MM.1S (cell line): ENCODE results near the gene WNT4.

Experiments
- EZH2 ChIP-seq: fragments of 300-600 bp; sonication (generic); optimal IDR thresholded peaks from 2 replicates; pipeline ENCODE3; 2017; ENCODE audit warnings: low read depth, mild to moderate bottlenecking, antibody characterized with exemption, low read length, mixed read lengths
- EZH2phosphoT487 ChIP-seq: fragments of 300-600 bp; sonication (generic); IDR thresholded peaks from 2 replicates; pipeline ENCODE4 v1.6.1; 2018; ENCODE audit warnings: antibody characterized with exemption, low read length
- TF ChIP-seq, protein P1 (sequence below): fragments of 300-600 bp; sonication (generic); IDR thresholded peaks from 2 replicates; pipeline ENCODE4 v1.5.1; 2016; ENCODE audit warnings: antibody characterized with exemption, low read length, mixed read lengths

DNA sequence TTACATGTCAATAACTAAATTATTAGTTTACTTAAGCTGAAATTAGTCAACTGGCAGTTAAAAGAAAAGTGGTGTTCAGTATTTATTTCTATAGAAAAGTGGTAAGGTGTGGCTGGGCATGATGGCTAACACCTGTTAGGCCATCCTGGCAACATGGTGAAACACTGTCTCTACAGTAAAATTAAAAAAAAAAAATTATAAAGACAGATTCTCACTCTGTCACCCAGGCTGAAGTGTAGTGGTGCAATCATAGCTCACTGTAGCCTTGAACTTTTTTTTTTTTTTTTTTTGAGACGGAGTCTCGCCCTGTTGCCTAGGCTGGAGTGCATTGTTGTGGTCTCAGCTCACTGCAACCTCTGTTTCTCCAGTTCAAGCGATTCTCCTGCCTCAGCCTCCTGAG, 32.9 kb downstream of the WNT4 start:
- TF ChIP-seq, protein P1, sequence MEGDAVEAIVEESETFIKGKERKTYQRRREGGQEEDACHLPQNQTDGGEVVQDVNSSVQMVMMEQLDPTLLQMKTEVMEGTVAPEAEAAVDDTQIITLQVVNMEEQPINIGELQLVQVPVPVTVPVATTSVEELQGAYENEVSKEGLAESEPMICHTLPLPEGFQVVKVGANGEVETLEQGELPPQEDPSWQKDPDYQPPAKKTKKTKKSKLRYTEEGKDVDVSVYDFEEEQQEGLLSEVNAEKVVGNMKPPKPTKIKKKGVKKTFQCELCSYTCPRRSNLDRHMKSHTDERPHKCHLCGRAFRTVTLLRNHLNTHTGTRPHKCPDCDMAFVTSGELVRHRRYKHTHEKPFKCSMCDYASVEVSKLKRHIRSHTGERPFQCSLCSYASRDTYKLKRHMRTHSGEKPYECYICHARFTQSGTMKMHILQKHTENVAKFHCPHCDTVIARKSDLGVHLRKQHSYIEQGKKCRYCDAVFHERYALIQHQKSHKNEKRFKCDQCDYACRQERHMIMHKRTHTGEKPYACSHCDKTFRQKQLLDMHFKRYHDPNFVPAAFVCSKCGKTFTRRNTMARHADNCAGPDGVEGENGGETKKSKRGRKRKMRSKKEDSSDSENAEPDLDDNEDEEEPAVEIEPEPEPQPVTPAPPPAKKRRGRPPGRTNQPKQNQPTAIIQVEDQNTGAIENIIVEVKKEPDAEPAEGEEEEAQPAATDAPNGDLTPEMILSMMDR, result no peak
- TF ChIP-seq EZH2 (no peak), EZH2phosphoT487 (no peak)
